Measurements from ENCODE around the gene MROH9.

- TF ChIP-seq CTCF (IDR thresholded peaks at IDR 0.05) (no peak), POLR2A (IDR thresholded peaks at IDR 0.05) (no peak)
Observed at GRCh38 chr1:171103862-171104261, 168.5 kb downstream of the MROH9 start.
